ENCODE results near the gene TMPRSS13.
"Not testable (repeated sequence)": the region's sequence is repeated elsewhere in the genome, so short reads cannot be mapped to it uniquely, and the experiment has no call there.

Gene TMPRSS13

GRCh38 chr11:117928446-117929141, 608 bp downstream of the TMPRSS13 start:
- no peaks in the 10 kb centered on the region for H3K27me3 ChIP-seq (ENCODE audit: control insufficient read depth, insufficient read depth, low read length)
- no peaks in the 10 kb centered on the region for H3K9me3 ChIP-seq (ENCODE audit: control insufficient read depth, insufficient read depth, low read length)
- no peak overlapping the region for H3K27ac ChIP-seq (ENCODE audit: low read depth, low read length)
- H3K4me1 ChIP-seq (ENCODE audit: control insufficient read depth, insufficient read depth, low read length), result peaks cover 12% of the 10 kb centered on the region
- H3K36me3 ChIP-seq (ENCODE audit: control insufficient read depth, insufficient read depth, low read length), result no peaks in the 10 kb centered on the region
- H3K9ac ChIP-seq (ENCODE audit: low read depth, low read length), result no peak overlapping the region
- H3K4me3 ChIP-seq (ENCODE audit: low read depth, low read length), result no peak overlapping the region

GRCh38 chr11:117927926-117928325, 1.3 kb downstream of the TMPRSS13 start:
- Histone ChIP-seq H3K4me1 (ENCODE audit: control insufficient read depth, insufficient read depth, low read length) (peaks cover 12% of the 10 kb centered on the region), H3K36me3 (ENCODE audit: control insufficient read depth, insufficient read depth, low read length) (no peaks in the 10 kb centered on the region), H3K4me3 (ENCODE audit: low read depth, low read length) (no peak overlapping the region), H3K9me3 (ENCODE audit: control insufficient read depth, insufficient read depth, low read length) (no peaks in the 10 kb centered on the region), H3K27ac (ENCODE audit: low read depth, low read length) (no peak overlapping the region), H3K9ac (ENCODE audit: low read depth, low read length) (no peak overlapping the region), H3K27me3 (ENCODE audit: control insufficient read depth, insufficient read depth, low read length) (no peaks in the 10 kb centered on the region)

GRCh38 chr11:117926166-117926565, 3.0 kb downstream of the TMPRSS13 start:
- H3K36me3 ChIP-seq (ENCODE audit: control insufficient read depth, insufficient read depth, low read length); H3K9me3 ChIP-seq (ENCODE audit: control insufficient read depth, insufficient read depth, low read length); H3K9ac ChIP-seq (ENCODE audit: low read depth, low read length); H3K4me3 ChIP-seq (ENCODE audit: low read depth, low read length); H3K27ac ChIP-seq (ENCODE audit: low read depth, low read length); H3K27me3 ChIP-seq (ENCODE audit: control insufficient read depth, insufficient read depth, low read length): not testable (repeated sequence)
- H3K4me1 ChIP-seq (ENCODE audit: control insufficient read depth, insufficient read depth, low read length), result peaks cover 12% of the 10 kb centered on the region

- Histone ChIP-seq H3K27ac (ENCODE audit: low read depth, low read length) (no peak overlapping the region), H3K9ac (ENCODE audit: low read depth, low read length) (no peak overlapping the region), H3K36me3 (ENCODE audit: control insufficient read depth, insufficient read depth, low read length) (no peaks in the 10 kb centered on the region), H3K27me3 (ENCODE audit: control insufficient read depth, insufficient read depth, low read length) (no peaks in the 10 kb centered on the region), H3K4me3 (ENCODE audit: low read depth, low read length) (no peak overlapping the region), H3K4me1 (ENCODE audit: control insufficient read depth, insufficient read depth, low read length) (peaks cover 12% of the 10 kb centered on the region), H3K9me3 (ENCODE audit: control insufficient read depth, insufficient read depth, low read length) (no peaks in the 10 kb centered on the region)
These were observed 3.8 kb downstream of the TMPRSS13 start for GRCh38 chr11:117925198-117925925.

- Histone ChIP-seq H3K36me3 (ENCODE audit: control insufficient read depth, insufficient read depth, low read length) (no peaks in the 10 kb centered on the region), H3K4me1 (ENCODE audit: control insufficient read depth, insufficient read depth, low read length) (peaks cover 10% of the 10 kb centered on the region), H3K9me3 (ENCODE audit: control insufficient read depth, insufficient read depth, low read length) (no peaks in the 10 kb centered on the region), H3K27ac (ENCODE audit: low read depth, low read length) (no peak overlapping the region), H3K4me3 (ENCODE audit: low read depth, low read length) (no peak overlapping the region), H3K27me3 (ENCODE audit: control insufficient read depth, insufficient read depth, low read length) (no peaks in the 10 kb centered on the region), H3K9ac (ENCODE audit: low read depth, low read length) (no peak overlapping the region)
These were observed 4.5 kb downstream of the TMPRSS13 start for GRCh38 chr11:117924631-117925170.

GRCh38 chr11:117923773-117924172, 5.4 kb downstream of the TMPRSS13 start:
- Histone ChIP-seq H3K4me1 (ENCODE audit: control insufficient read depth, insufficient read depth, low read length) (0 out of 2 replicates have a peak, but pooled peaks cover 2% of the 10 kb centered on the region), H3K9me3 (ENCODE audit: control insufficient read depth, insufficient read depth, low read length) (no peaks in the 10 kb centered on the region), H3K9ac (ENCODE audit: low read depth, low read length) (no peak overlapping the region), H3K36me3 (ENCODE audit: control insufficient read depth, insufficient read depth, low read length) (no peaks in the 10 kb centered on the region), H3K27me3 (ENCODE audit: control insufficient read depth, insufficient read depth, low read length) (no peaks in the 10 kb centered on the region), H3K4me3 (ENCODE audit: low read depth, low read length) (no peak overlapping the region), H3K27ac (ENCODE audit: low read depth, low read length) (no peak overlapping the region)

- Histone ChIP-seq H3K9me3 (ENCODE audit: control insufficient read depth, insufficient read depth, low read length) (no peaks in the 10 kb centered on the region), H3K9ac (ENCODE audit: low read depth, low read length) (no peak overlapping the region), H3K36me3 (ENCODE audit: control insufficient read depth, insufficient read depth, low read length) (no peaks in the 10 kb centered on the region), H3K27ac (ENCODE audit: low read depth, low read length) (no peak overlapping the region), H3K27me3 (ENCODE audit: control insufficient read depth, insufficient read depth, low read length) (no peaks in the 10 kb centered on the region), H3K4me3 (ENCODE audit: low read depth, low read length) (no peak overlapping the region), H3K4me1 (ENCODE audit: control insufficient read depth, insufficient read depth, low read length) (no peaks in the 10 kb centered on the region)
These were observed 5.9 kb downstream of the TMPRSS13 start for GRCh38 chr11:117923275-117923674.

- H3K27ac ChIP-seq (ENCODE audit: low read depth, low read length), result no peak overlapping the region
- H3K36me3 ChIP-seq (ENCODE audit: control insufficient read depth, insufficient read depth, low read length), result no peaks in the 10 kb centered on the region
- no peak overlapping the region for H3K9ac ChIP-seq (ENCODE audit: low read depth, low read length)
- no peaks in the 10 kb centered on the region for H3K27me3 ChIP-seq (ENCODE audit: control insufficient read depth, insufficient read depth, low read length)
- no peaks in the 10 kb centered on the region for H3K4me1 ChIP-seq (ENCODE audit: control insufficient read depth, insufficient read depth, low read length)
- H3K9me3 ChIP-seq (ENCODE audit: control insufficient read depth, insufficient read depth, low read length), result no peaks in the 10 kb centered on the region
- H3K4me3 ChIP-seq (ENCODE audit: low read depth, low read length), result no peak overlapping the region
These were observed 7.3 kb downstream of the TMPRSS13 start for GRCh38 chr11:117921893-117922292.

- H3K27ac ChIP-seq (ENCODE audit: low read depth, low read length), result no peak overlapping the region
- H3K9me3 ChIP-seq (ENCODE audit: control insufficient read depth, insufficient read depth, low read length), result no peaks in the 10 kb centered on the region
- H3K27me3 ChIP-seq (ENCODE audit: control insufficient read depth, insufficient read depth, low read length), result no peaks in the 10 kb centered on the region
- no peak overlapping the region for H3K4me3 ChIP-seq (ENCODE audit: low read depth, low read length)
- no peak overlapping the region for H3K9ac ChIP-seq (ENCODE audit: low read depth, low read length)
- H3K4me1 ChIP-seq (ENCODE audit: control insufficient read depth, insufficient read depth, low read length), result no peaks in the 10 kb centered on the region
- no peaks in the 10 kb centered on the region for H3K36me3 ChIP-seq (ENCODE audit: control insufficient read depth, insufficient read depth, low read length)
These were observed 7.7 kb downstream of the TMPRSS13 start for GRCh38 chr11:117921456-117921855.

- H3K4me3 ChIP-seq (ENCODE audit: low read depth, low read length), result no peak overlapping the region
- no peaks in the 10 kb centered on the region for H3K4me1 ChIP-seq (ENCODE audit: control insufficient read depth, insufficient read depth, low read length)
- H3K9ac ChIP-seq (ENCODE audit: low read depth, low read length), result no peak overlapping the region
- no peaks in the 10 kb centered on the region for H3K9me3 ChIP-seq (ENCODE audit: control insufficient read depth, insufficient read depth, low read length)
- H3K27me3 ChIP-seq (ENCODE audit: control insufficient read depth, insufficient read depth, low read length), result no peaks in the 10 kb centered on the region
- H3K27ac ChIP-seq (ENCODE audit: low read depth, low read length), result no peak overlapping the region
- H3K36me3 ChIP-seq (ENCODE audit: control insufficient read depth, insufficient read depth, low read length), result no peaks in the 10 kb centered on the region
These were observed 9.4 kb downstream of the TMPRSS13 start for GRCh38 chr11:117919781-117920221.

- Histone ChIP-seq H3K27me3 (ENCODE audit: control insufficient read depth, insufficient read depth, low read length) (no peaks in the 10 kb centered on the region), H3K9ac (ENCODE audit: low read depth, low read length) (no peak overlapping the region), H3K4me1 (ENCODE audit: control insufficient read depth, insufficient read depth, low read length) (no peaks in the 10 kb centered on the region), H3K9me3 (ENCODE audit: control insufficient read depth, insufficient read depth, low read length) (no peaks in the 10 kb centered on the region), H3K36me3 (ENCODE audit: control insufficient read depth, insufficient read depth, low read length) (no peaks in the 10 kb centered on the region), H3K27ac (ENCODE audit: low read depth, low read length) (no peak overlapping the region), H3K4me3 (ENCODE audit: low read depth, low read length) (no peak overlapping the region)
These were observed 9.9 kb downstream of the TMPRSS13 start for GRCh38 chr11:117919341-117919740.
